Effector memory CD8-positive, alpha-beta T cell (primary cell): ENCODE results near the gene GTF2E1.
"Not testable (repeated sequence)": the region's sequence is repeated elsewhere in the genome, so short reads cannot be mapped to it uniquely, and the experiment has no call there.

Experiments
- ATAC-seq: fragments of 150-1000 bp; cut with Tn5 transposase; replicated peaks from 2 replicates; pipeline ENCODE4 v1.10.0; 2021; ENCODE audit warnings: mild to moderate bottlenecking, moderate library complexity
- DNase-seq, 3 experiments: peaks; one replicate each; pipeline ENCODE4 v3.0.0; 2021
- H3K27ac Mint-ChIP-seq, 2 donors: one replicate each; pipeline ENCODE4 v1.8.0; 2022; ENCODE audit warnings: mild to moderate bottlenecking in 2 of 2, mixed read lengths in 2 of 2, moderate library complexity in 2 of 2
- H3K27me3 Mint-ChIP-seq, 2 donors: one replicate each; pipeline ENCODE4 v1.8.0; 2022; ENCODE audit warnings: mixed read lengths in 2 of 2
- H3K36me3 Mint-ChIP-seq: one replicate; pipeline ENCODE4 v1.8.0; 2022; ENCODE audit warnings: mild to moderate bottlenecking, moderate library complexity, mixed read lengths; ENCODE audit not compliant: insufficient read depth
- H3K4me1 Mint-ChIP-seq, 2 donors: one replicate each; pipeline ENCODE4 v1.8.0; 2022; ENCODE audit warnings: low read depth in 2 of 2, mixed read lengths in 2 of 2
- H3K4me3 Mint-ChIP-seq, 2 donors: one replicate each; pipeline ENCODE4 v1.8.0; 2022; ENCODE audit warnings: mild to moderate bottlenecking in 2 of 2, mixed read lengths in 2 of 2, moderate library complexity in 2 of 2
- H3K9me3 Mint-ChIP-seq, 2 donors: one replicate each; pipeline ENCODE4 v1.8.0; 2022; ENCODE audit warnings: mixed read lengths in 2 of 2

GTF2E1 gene

DNA sequence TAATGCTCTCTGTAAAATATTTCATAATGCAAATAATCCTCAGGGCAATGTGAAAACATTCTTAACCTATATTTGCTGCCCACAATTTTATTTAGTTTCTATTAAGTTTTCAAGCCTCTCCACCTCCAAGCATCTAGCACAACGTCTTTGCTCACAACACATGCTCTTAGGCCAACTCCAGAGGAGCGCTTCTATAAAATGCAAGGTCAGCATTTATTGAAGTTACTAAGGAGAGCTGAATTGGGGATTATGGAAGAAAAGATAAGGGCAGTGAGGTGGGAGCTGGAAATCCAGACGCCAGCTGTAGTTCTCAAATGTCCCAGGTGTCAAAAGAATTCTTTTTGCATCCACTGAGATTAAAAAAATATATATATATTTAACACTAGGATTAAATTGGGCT lies 1.2 kb upstream of the GTF2E1 start:
- Mint-ChIP-seq H3K27me3 (no peaks in the 10 kb centered on the region), H3K27ac (peak overlapping the region; percentile 97 to 100), H3K4me3 (peak overlapping the region; percentile 93 to 94), H3K4me1 (peaks cover 17 to 27% of the 10 kb centered on the region in 2 donors), H3K36me3 (peaks cover 13% of the 10 kb centered on the region), H3K9me3 (no peaks in the 10 kb centered on the region)
- ATAC-seq, result no peak
- DNase-seq, result no peak

DNA sequence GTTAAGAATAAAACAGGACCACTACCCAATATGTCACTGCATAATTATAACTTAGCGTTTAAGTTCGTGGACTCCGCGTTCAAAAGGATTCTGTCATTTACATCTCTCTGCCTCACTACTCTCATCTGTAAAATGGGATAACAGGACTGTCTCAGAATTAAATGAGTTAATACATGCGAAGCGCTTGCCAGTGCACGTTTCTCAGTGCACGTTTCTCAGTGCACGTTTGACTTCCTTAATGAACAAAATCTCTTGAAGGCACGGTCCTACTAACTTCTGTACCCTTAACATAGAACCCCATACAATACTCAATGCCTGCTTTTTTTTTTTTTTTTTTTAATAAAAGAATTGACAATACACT lies 727 bp upstream of the GTF2E1 start:
- peaks cover 20 to 27% of the 10 kb centered on the region in 2 donors for H3K4me1 Mint-ChIP-seq
- peak overlapping the region; percentile 97 to 100 for H3K27ac Mint-ChIP-seq
- DNase-seq (no peak), ATAC-seq (peak; percentile 26)
- no peaks in the 10 kb centered on the region for H3K27me3 Mint-ChIP-seq
- peak overlapping the region; percentile 93 to 94 for H3K4me3 Mint-ChIP-seq
- H3K36me3 Mint-ChIP-seq, result peaks cover 13% of the 10 kb centered on the region
- no peaks in the 10 kb centered on the region for H3K9me3 Mint-ChIP-seq

DNA sequence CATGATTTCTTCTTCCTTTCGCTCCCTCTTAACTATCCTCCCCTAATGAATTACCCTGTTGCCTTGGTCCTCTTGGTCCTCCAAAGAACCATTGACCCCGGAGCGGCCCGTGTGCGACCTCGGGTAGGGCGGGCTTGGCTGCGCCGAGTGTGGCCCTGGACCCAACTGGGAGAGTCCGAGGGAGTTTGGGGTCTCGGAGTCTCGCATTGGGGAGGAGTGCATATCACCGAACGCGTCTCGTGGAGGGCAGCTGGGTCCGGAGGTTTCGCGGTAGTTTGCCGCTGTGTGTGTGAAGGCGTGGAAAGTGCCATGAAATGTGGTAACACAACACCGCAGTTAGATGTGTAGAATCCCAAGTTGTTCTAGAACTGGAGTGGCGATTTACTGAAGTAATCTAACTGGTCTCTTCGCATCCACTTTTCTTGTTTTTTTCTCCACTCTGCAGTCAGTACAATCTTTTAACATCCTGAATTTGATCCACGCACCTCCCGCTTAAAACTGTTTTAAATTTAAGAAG lies 363 bp downstream of the GTF2E1 start:
- Mint-ChIP-seq H3K4me3 (peak overlapping the region; percentile 93 to 94), H3K27me3 (no peaks in the 10 kb centered on the region)
- no peak for DNase-seq

DNA sequence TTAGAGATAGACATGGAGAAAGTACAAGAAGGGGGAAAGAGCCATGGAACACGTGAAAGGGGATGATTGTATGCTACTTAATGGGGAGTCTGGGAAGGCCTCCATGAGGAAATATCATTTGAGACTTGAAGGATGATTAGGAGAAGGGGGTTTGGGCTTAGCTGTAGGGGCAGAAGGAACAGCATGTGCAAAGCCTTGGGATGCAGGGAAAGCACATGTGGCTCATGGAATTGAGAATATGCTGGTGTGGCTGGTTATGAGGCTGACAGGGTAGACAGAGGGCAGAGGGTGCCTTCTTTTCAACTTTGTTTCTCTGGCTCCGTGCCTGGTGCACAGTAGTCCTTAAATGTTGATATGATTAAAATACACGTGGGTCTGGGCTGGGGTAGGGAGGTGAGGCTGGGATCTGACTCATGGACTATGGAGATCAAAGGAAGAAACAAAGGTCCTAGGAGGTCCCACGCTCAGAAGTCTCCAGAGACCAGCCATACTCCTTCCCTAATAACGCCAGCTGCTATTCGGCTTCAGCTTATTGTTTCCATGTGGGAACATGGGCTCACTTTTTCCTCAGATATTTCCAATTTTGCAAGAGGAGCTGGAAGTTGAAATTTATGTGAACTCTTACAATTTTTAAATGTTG lies 1.1 kb downstream of the GTF2E1 start:
- Mint-ChIP-seq H3K27ac (peak overlapping the region; percentile 97 to 100), H3K36me3 (peaks cover 13% of the 10 kb centered on the region), H3K9me3 (no peaks in the 10 kb centered on the region), H3K27me3 (no peaks in the 10 kb centered on the region), H3K4me1 (peaks cover 20 to 27% of the 10 kb centered on the region in 2 donors), H3K4me3 (peak overlapping the region; percentile 93 to 94)
- DNase-seq (no peak), ATAC-seq (no peak)

More for the DNA sequence above, 363 bp downstream of the GTF2E1 start:
- peak; percentile 12 for ATAC-seq
- peak overlapping the region; percentile 97 to 100 for H3K27ac Mint-ChIP-seq
- H3K9me3 Mint-ChIP-seq, result no peaks in the 10 kb centered on the region
- H3K4me1 Mint-ChIP-seq, result peaks cover 20 to 27% of the 10 kb centered on the region in 2 donors
- peaks cover 13% of the 10 kb centered on the region for H3K36me3 Mint-ChIP-seq

DNA sequence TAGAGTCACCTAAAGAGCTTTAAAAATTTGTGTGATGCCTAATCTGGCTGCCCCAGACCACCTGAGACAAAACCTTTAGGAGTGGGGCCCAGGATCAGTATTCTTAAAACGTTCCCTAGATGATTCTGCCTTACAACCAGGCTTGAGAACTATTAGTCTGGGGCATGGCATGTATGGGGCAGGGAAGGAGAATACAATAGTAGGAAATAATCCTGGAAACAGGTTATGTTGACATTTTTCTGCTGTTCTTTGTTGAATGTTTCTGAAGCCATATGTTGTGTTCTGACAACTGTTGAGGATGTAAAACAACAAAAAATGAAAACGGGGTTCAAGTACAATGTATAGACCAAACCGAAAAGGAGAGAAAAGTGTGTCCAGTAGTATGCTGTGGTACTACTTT lies 2.9 kb downstream of the GTF2E1 start:
- H3K27me3 Mint-ChIP-seq, result no peaks in the 10 kb centered on the region
- ATAC-seq (no peak), DNase-seq (no peak)
- H3K27ac Mint-ChIP-seq, result no peak overlapping the region
- H3K9me3 Mint-ChIP-seq, result no peaks in the 10 kb centered on the region
- H3K4me3 Mint-ChIP-seq, result no peak overlapping the region
- peaks cover 20 to 29% of the 10 kb centered on the region in 2 donors for H3K4me1 Mint-ChIP-seq
- peaks cover 13% of the 10 kb centered on the region for H3K36me3 Mint-ChIP-seq

DNA sequence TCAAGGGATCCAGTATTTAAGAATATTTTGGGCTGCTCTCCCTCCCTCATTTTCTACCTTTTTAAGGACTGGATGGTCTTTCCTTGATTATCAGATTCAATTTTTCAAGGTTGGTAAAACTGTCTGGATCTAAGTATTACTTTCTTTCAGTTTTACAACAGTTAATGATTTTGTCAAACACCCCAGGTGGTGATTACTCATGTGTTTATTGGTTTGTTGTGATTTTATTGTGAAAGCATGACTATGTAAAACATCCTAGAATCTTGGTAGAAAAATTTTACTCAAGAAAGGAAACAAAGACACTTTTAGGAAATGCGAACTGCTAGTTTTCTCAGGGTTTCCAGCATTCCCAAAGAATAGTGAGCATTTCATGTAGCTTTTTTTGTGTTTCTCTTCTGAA lies 7.3 kb downstream of the GTF2E1 start:
- Mint-ChIP-seq H3K4me3 (no peak overlapping the region), H3K9me3 (no peaks in the 10 kb centered on the region), H3K27ac (no peak overlapping the region), H3K4me1 (peaks cover 17 to 38% of the 10 kb centered on the region in 2 donors), H3K36me3 (peaks cover 11% of the 10 kb centered on the region), H3K27me3 (no peaks in the 10 kb centered on the region)
- DNase-seq (no peak), ATAC-seq (no peak)

DNA sequence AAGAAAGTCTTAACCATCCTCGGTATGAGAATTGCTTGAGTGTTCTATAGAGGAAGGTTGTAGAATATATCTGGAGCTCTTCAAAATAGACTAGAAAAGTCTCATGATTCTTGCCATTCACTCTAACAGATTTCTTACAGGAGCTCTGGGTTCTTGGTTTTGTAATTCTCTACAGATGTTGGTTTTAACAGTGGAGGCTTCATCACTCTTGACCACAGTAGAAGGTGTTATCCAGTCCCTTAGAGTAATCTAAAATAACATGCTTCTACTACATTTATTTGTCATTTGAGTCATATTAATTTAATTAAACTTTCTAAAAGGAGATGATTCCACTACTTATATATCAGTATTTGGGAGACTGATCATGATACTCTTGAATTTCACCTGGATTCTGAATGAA lies 9.7 kb downstream of the GTF2E1 start:
- no peak for DNase-seq
- no peaks in the 10 kb centered on the region for H3K9me3 Mint-ChIP-seq
- H3K4me3 Mint-ChIP-seq, result peak overlapping the region in 1 of 2 donors; percentile 4
- H3K27me3 Mint-ChIP-seq, result no peaks in the 10 kb centered on the region
- H3K27ac Mint-ChIP-seq, result peak overlapping the region in 1 of 2 donors; percentile 11
- H3K4me1 Mint-ChIP-seq, result peaks cover 10 to 38% of the 10 kb centered on the region in 2 donors
- peaks cover 11% of the 10 kb centered on the region for H3K36me3 Mint-ChIP-seq
- ATAC-seq, result no peak

DNA sequence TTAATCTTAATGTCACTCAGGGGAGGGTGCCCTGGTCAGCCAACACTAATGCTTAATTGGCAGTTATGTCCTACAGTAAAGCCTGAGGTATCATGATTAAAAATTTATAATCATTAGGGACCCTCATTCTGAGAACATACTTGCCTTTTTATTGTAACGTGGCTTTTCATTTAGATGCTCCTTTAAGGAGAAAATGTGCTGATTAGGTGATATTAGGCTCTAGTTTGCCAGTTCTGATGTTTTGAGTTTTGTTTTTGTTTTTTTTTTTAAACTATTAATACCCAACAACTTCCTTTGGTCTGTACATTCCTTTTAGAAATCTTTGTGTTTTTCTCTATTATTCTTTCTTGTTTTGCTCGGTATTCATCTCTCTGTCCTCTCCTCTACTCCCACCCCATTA lies 10.3 kb downstream of the GTF2E1 start:
- Mint-ChIP-seq H3K36me3 (peaks cover 16% of the 10 kb centered on the region), H3K4me3 (no peak overlapping the region), H3K27ac (no peak overlapping the region), H3K27me3 (no peaks in the 10 kb centered on the region), H3K4me1 (peaks cover 10 to 38% of the 10 kb centered on the region in 2 donors), H3K9me3 (no peaks in the 10 kb centered on the region)
- DNase-seq (no peak), ATAC-seq (no peak)

DNA sequence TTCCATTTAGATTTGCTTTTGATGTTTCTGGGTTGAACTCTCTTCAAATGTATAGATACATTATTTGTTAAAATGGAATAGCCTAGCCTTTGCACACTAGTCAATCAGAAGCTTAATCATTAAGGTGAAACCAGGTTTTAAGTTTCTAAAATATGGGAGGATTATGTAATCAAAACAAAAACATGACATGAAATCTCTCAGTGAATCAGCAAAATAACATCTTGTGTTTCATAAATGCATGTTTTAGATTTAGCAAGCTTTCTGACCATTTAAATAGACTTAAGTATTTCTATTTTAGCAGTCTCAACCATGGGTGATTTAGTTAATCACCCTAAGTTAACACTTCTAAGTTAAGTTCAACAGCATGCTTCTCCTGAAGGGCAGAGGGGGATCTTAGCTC lies 11.3 kb downstream of the GTF2E1 start:
- DNase-seq, result no peak
- Mint-ChIP-seq H3K27ac (peak overlapping the region in 1 of 2 donors; percentile 46), H3K9me3 (no peaks in the 10 kb centered on the region), H3K4me1 (peaks cover 10 to 40% of the 10 kb centered on the region in 2 donors), H3K36me3 (peaks cover 18% of the 10 kb centered on the region), H3K4me3 (no peak overlapping the region), H3K27me3 (no peaks in the 10 kb centered on the region)
- ATAC-seq, result no peak

DNA sequence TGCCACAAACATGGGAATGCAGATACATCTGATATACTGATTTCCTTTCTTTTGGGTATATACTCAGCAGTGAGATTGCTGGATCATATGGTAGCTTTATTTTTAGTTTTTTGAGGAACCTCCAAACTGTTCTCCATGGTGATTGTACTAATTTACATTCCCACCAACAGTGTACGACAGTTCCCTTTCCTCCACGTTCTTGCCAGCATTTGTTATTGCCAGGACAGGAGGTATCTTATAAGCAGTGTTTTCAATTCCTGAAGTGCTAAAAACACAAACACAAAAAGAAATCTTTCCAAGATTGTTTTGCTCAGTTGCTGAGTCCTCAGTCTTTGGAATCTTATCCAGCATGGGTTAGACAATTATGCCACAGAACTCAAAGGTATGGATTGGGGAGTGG lies 13.5 kb downstream of the GTF2E1 start:
- Mint-ChIP-seq H3K27me3 (no peaks in the 10 kb centered on the region), H3K27ac (no peak overlapping the region), H3K4me1 (peaks cover 28 to 58% of the 10 kb centered on the region in 2 donors), H3K4me3 (no peak overlapping the region), H3K9me3 (no peaks in the 10 kb centered on the region), H3K36me3 (peaks cover 22% of the 10 kb centered on the region)
- DNase-seq (no peak), ATAC-seq (no peak)

DNA sequence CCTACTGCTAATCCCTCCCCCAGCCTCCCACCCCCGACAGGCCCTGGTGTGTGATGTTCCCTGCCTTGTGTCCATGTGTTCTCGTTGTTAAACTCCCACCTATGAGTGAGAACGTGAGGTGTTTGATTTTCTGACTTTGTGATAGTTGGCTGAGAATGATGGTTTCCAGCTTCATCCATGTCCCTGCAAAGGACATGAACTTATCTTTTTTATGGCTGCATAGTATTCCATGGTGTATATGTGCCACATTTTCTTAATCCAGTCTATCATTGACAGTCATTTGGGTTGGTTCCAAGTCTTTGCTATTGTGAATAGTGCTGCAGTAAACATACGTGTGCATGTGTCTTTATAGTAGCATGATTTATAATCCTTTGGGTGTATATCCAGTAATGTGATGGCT lies 16.0 kb downstream of the GTF2E1 start:
- H3K4me3 Mint-ChIP-seq, ATAC-seq, H3K27ac Mint-ChIP-seq, DNase-seq, H3K9me3 Mint-ChIP-seq, H3K27me3 Mint-ChIP-seq: not testable (repeated sequence)
- peaks cover 18% of the 10 kb centered on the region for H3K36me3 Mint-ChIP-seq
- peaks cover 36 to 62% of the 10 kb centered on the region in 2 donors for H3K4me1 Mint-ChIP-seq

DNA sequence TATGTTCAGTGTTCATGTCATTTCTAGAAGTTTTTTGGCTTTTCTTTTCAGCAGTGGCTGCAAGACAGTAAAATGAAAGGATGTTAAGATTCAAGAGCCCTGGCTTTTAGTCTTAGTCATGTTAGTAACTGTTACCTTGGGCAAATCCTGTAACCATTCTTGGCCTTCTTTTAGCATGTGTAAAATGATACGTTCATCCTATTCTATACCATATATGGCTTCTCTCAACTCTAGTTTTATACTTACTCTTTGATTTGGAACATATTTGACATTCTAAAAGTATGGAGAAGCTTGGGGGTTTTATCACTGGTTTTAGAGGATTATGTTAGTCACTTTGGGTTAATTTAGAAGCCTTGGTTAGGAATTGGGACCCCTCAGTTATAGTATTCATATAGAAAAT lies 20.1 kb downstream of the GTF2E1 start:
- no peaks in the 10 kb centered on the region for H3K27me3 Mint-ChIP-seq
- no peaks in the 10 kb centered on the region for H3K9me3 Mint-ChIP-seq
- ATAC-seq (no peak), DNase-seq (no peak)
- peaks cover 42 to 65% of the 10 kb centered on the region in 2 donors for H3K4me1 Mint-ChIP-seq
- H3K4me3 Mint-ChIP-seq, result no peak overlapping the region
- H3K27ac Mint-ChIP-seq, result no peak overlapping the region
- peaks cover 11% of the 10 kb centered on the region for H3K36me3 Mint-ChIP-seq

DNA sequence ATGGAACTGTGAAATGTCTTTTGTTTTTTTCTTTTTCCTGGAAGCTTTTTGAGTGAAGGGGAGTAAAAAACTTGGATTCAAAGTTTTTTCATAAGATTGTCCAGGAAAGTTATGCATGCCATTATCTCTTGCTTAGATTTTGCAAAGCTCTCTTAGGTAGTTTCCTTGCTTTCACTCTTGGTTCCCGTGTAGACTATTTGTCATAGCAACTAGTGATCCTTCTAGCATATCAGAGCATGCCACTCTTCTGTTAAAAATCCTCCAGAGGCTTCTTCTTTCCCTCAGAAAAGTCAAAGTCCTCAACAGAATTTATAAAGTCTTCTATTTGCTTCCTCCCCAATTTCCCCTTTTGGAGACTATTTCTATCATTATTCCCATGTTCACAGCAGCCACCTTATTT lies 21.1 kb downstream of the GTF2E1 start:
- Mint-ChIP-seq H3K4me3 (no peak overlapping the region), H3K9me3 (no peaks in the 10 kb centered on the region), H3K36me3 (peaks cover 6% of the 10 kb centered on the region), H3K27me3 (no peaks in the 10 kb centered on the region), H3K4me1 (peaks cover 47 to 71% of the 10 kb centered on the region in 2 donors), H3K27ac (peak overlapping the region in 1 of 2 donors; percentile 18)
- no peak for DNase-seq
- no peak for ATAC-seq

DNA sequence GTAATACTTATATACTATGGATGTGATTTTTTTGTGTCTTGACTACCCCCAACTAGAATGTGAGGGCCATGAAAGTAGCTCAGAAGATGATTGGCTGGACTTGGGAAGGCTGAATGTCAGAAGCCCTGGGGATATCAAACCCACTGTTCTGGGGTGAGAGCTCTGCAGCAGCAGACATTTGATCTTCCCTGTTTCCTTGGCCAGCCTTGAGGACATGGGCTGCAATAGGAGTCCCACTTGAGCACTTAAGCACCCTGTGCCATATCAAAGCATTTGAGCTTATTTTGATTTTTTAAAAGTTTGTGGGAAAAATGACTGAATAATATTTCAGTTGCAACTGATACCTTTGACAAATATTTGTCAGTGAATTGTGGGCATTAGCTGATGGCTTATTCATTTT lies 21.7 kb downstream of the GTF2E1 start:
- Mint-ChIP-seq H3K4me3 (no peak overlapping the region), H3K36me3 (peaks cover 6% of the 10 kb centered on the region), H3K27me3 (no peaks in the 10 kb centered on the region), H3K4me1 (peaks cover 46 to 67% of the 10 kb centered on the region in 2 donors), H3K9me3 (no peaks in the 10 kb centered on the region), H3K27ac (no peak overlapping the region)
- ATAC-seq (no peak), DNase-seq (no peak)
